ENCODE measurements around the gene MEI4.
"Not testable (repeated sequence)": the region's sequence is repeated elsewhere in the genome, so short reads cannot be mapped to it uniquely, and the experiment has no call there.

Gene MEI4

GRCh38 chr6:77829736-77830135 lies 176.9 kb downstream of the MEI4 start:
- TF ChIP-seq CTCF (IDR thresholded peaks at IDR 0.05; ENCODE audit: low read depth, low read length), result no peak
- DNase-seq (ENCODE audit: low read depth in 2 of 2), result no peak
- H3K4me3 ChIP-seq (replicated peaks in 1 of 2; ENCODE audit: low read depth in 2 of 2, low read length in 2 of 2), result no peak overlapping the region

DNA sequence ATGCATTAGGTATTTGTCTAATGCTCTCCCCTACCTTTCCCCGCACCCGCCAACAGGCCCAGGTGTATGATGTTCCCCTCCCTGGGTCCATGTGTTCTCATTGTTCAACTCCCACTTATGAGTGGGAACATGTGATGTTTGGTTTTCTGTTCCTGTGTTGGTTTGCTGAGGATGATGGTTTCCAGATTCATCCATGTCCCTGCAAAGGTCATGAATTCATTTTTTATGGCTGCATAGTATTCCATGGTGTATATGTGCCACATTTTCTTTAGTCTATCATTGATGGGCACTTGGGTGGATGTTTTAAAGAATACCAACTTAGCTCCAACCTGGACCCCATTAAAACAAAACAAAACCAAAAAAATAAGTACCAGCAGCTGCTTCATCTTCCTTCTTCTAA lies 180.9 kb downstream of the MEI4 start:
- not testable (repeated sequence) for H3K4me3 ChIP-seq (replicated peaks in 1 of 2; ENCODE audit: low read depth in 2 of 2, low read length in 2 of 2); DNase-seq (ENCODE audit: low read depth in 2 of 2)

GRCh38 chr6:77834591-77834996 lies 181.8 kb downstream of the MEI4 start:
- no peak for TF ChIP-seq CTCF (IDR thresholded peaks at IDR 0.05; ENCODE audit: low read depth, low read length)
- H3K4me3 ChIP-seq (replicated peaks in 1 of 2; ENCODE audit: low read depth in 2 of 2, low read length in 2 of 2), result no peak overlapping the region
- DNase-seq (ENCODE audit: low read depth in 2 of 2), result no peak

GRCh38 chr6:77837034-77837784 lies 184.4 kb downstream of the MEI4 start:
- DNase-seq (ENCODE audit: low read depth in 2 of 2), result no peak
- no peak overlapping the region for H3K4me3 ChIP-seq (replicated peaks in 1 of 2; ENCODE audit: low read depth in 2 of 2, low read length in 2 of 2)
- TF ChIP-seq CTCF (IDR thresholded peaks at IDR 0.05; ENCODE audit: low read depth, low read length), result no peak

GRCh38 chr6:77839292-77839691 lies 186.5 kb downstream of the MEI4 start:
- no peak overlapping the region for H3K4me3 ChIP-seq (replicated peaks in 1 of 2; ENCODE audit: low read depth in 2 of 2, low read length in 2 of 2)
- DNase-seq (ENCODE audit: low read depth in 2 of 2), result no peak
- TF ChIP-seq CTCF (IDR thresholded peaks at IDR 0.05; ENCODE audit: low read depth, low read length), result no peak

GRCh38 chr6:77844822-77845221 lies 192.0 kb downstream of the MEI4 start:
- no peak for DNase-seq (ENCODE audit: low read depth in 2 of 2)
- TF ChIP-seq CTCF (IDR thresholded peaks at IDR 0.05; ENCODE audit: low read depth, low read length), result no peak
- H3K4me3 ChIP-seq (replicated peaks in 1 of 2; ENCODE audit: low read depth in 2 of 2, low read length in 2 of 2), result no peak overlapping the region

- no peak overlapping the region for H3K4me3 ChIP-seq (replicated peaks in 1 of 2; ENCODE audit: low read depth in 2 of 2, low read length in 2 of 2)
- DNase-seq (ENCODE audit: low read depth in 2 of 2), result no peak
- TF ChIP-seq CTCF (IDR thresholded peaks at IDR 0.05; ENCODE audit: low read depth, low read length), result no peak
Observed at GRCh38 chr6:77853401-77853800, 200.6 kb downstream of the MEI4 start.
